Measurements from ENCODE around the gene MTA2. TPM values are rescaled to one million over a fixed set of nuclear protein-coding genes. Genes with fewer than 3 reads are reported as not detected.

The MTA2 gene
- total and polyA plus RNA-seq, 2 of the 8 experiments (the other 6 are each of a cell fraction or from before 2014, with no cell fraction given), result 25.7 to 114 TPM

DNA sequence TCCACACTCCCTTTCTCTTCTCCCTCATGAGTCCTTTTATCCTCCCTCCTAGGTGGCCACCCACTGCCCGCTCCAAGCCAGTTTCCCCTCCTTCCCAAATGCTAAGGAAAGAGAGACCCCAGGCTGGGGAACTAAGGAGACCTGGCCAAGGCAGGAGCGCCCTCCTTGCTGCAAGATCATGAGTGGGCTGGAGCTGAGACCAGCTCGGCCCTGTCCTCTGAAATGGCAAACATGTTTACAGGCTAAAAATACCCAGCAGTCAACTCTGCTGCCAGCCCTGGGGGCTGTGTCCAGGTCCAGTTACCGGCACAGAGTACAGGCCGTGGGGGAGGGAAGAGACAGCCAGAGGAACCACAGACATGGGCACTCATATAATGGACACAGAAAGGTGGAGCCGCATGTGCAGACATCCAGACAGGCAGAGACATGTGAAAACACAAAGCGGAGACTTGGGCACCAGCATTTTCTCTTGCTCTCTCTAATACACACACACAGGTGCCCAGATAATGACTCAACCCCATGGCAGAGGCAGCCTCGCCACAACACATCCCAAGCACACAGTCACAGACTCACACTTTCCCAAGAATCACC lies 53.9 kb downstream of the MTA2 start:
- no peak overlapping the region; the same call in 1 of the 2 replicates for H2BK12ac ChIP-seq (ENCODE audit: low read depth, low read length)
- H3K27me3 ChIP-seq (replicated peaks in 1 of 4; ENCODE audit: control insufficient read depth in 3 of 4, extremely low read depth in 1 of 4, insufficient read depth in 3 of 4, low read length in 3 of 4), result peaks cover 34 to 66% (median 61%) of the 10 kb centered on the region in 4 experiments
- H3K79me2 ChIP-seq (ENCODE audit: control insufficient read depth in 1 of 2, insufficient read depth in 2 of 2, low read length in 2 of 2), result no peaks in the 10 kb centered on the region
- H3K9ac ChIP-seq (replicated peaks in 1 of 4; ENCODE audit: extremely low read depth in 1 of 4, low read depth in 3 of 4, low read length in 3 of 4), result no peak overlapping the region
- ChIA-PET POLR2A (ENCODE audit: partially characterized antibody) (interaction anchor here (0.6 to 20.3 kb wide), 6 partner anchors 21 to 142 kb away, joined by 3 to 336 read pairs (median 3); partner anchors contain the start of gene EEF1G), CTCF (ENCODE audit: partially characterized antibody) (interaction anchor here (0.8 to 2.1 kb wide), 7 partner anchors 10 to 208 kb away, joined by 3 to 12 read pairs (median 5); no protein-coding TSS in a partner anchor)
- no peak for FAIRE-seq
- DNase-seq (ENCODE audit: low read depth in 1 of 2, low spot score in 2 of 2), result no peak
- peaks cover 8 to 13% of the 10 kb centered on the region in 2 experiments for H4K20me1 ChIP-seq (replicated peaks in 1 of 2; ENCODE audit: control insufficient read depth in 1 of 2, insufficient read depth in 2 of 2, low read length in 2 of 2)
- peak overlapping the region; percentile 13; the same call in 1 of the 2 replicates for H3K18ac ChIP-seq (ENCODE audit: extremely low read depth, low read length)
- no peak overlapping the region for H3K23ac ChIP-seq (ENCODE audit: insufficient read length)
- no peak overlapping the region for H2BK120ac ChIP-seq (replicated peaks; ENCODE audit: low read depth, low read length)
- H2BK20ac ChIP-seq (ENCODE audit: low read length), result no peak overlapping the region
- peaks cover 8 to 40% (median 25%) of the 10 kb centered on the region in 4 experiments for H3K4me1 ChIP-seq (replicated peaks in 1 of 4; ENCODE audit: control insufficient read depth in 3 of 4, insufficient read depth in 4 of 4, low read length in 3 of 4)
- H2BK15ac ChIP-seq (ENCODE audit: low read length), result 0 out of 2 replicates have a peak overlapping the region, but pooled peaks have one; percentile 12
- no peak overlapping the region for H2BK5ac ChIP-seq (ENCODE audit: low read depth, low read length)
- H3K56ac ChIP-seq (replicated peaks; ENCODE audit: insufficient read length, low read depth, low read length), result no peak overlapping the region
- 0 out of 2 replicates have a peak, but pooled peaks cover 3% of the 10 kb centered on the region for H3K79me1 ChIP-seq (ENCODE audit: low read depth, low read length)
- peaks cover 27% of the 10 kb centered on the region for H3K23me2 ChIP-seq (ENCODE audit: low read depth, low read length)
- peak overlapping the region; percentile 26; the same call in 1 of the 2 replicates for H2AK5ac ChIP-seq (ENCODE audit: low read depth, low read length)
- H3K4me3 ChIP-seq (ENCODE audit: extremely low read depth in 1 of 4, insufficient read depth in 2 of 4, low read depth in 3 of 4, low read length in 4 of 4), result peak overlapping the region; percentile 38 to 73 (median 47); a peak in 5 of 8 replicates
- no peak overlapping the region for H4K91ac ChIP-seq (replicated peaks; ENCODE audit: insufficient read length, low read length)
- no peak overlapping the region for H3K4ac ChIP-seq (replicated peaks; ENCODE audit: insufficient read length, low read depth, low read length)
- H2AFZ ChIP-seq (ENCODE audit: low read length), result no peak overlapping the region
- no peak overlapping the region for H4K8ac ChIP-seq (ENCODE audit: extremely low read depth, insufficient read depth, low read length)
- TF ChIP-seq KDM5A (IDR thresholded peaks at IDR 0.05; ENCODE audit: low read length), result no peak
- TF ChIP-seq HDAC2 (IDR thresholded peaks at IDR 0.05; ENCODE audit: borderline replicate concordance in 1 of 2, low read depth in 2 of 2, low read length in 2 of 2), result no peak
- peak; percentile 53; the same call in 1 of the 2 replicates for TF ChIP-seq SUZ12 (IDR thresholded peaks at IDR 0.05; ENCODE audit: low read length)
- TF ChIP-seq EP300 (IDR thresholded peaks at IDR 0.05; ENCODE audit: borderline replicate concordance in 1 of 2, low read depth in 2 of 2, low read length in 2 of 2), result no peak
- no peak for TF ChIP-seq BACH1 (IDR thresholded peaks at IDR 0.05; ENCODE audit: low read length)
- no peak for TF ChIP-seq CBX8 (IDR thresholded peaks at IDR 0.05; ENCODE audit: borderline replicate concordance, low read depth, low read length)
- no peak overlapping the region for H3K14ac ChIP-seq (ENCODE audit: insufficient read length)
- H3K9me3 ChIP-seq (ENCODE audit: insufficient read depth in 2 of 2, low read depth in 1 of 2, low read length in 1 of 2), result no peaks in the 10 kb centered on the region
- 63% methylated on average over 8 of the region's 8 CpGs; no CpG with 5 or more reads in 1 of the 2 experiments for WGBS, 2 experiments (ENCODE audit: extremely low coverage in 1 of 2, insufficient coverage in 1 of 2, insufficient read length in 1 of 2, insufficient replicate concordance in 2 of 2, low coverage in 1 of 2, low lambda C conversion rate in 2 of 2, missing lambda C conversion rate in 1 of 2)
- H3K4me2 ChIP-seq (ENCODE audit: insufficient read depth in 1 of 2, low read depth in 2 of 2, low read length in 2 of 2), result peak overlapping the region; percentile 87 to 97
- H3K27ac ChIP-seq (ENCODE audit: low read depth, low read length), result no peak overlapping the region
- H3K36me3 ChIP-seq (ENCODE audit: control insufficient read depth in 2 of 4, insufficient read depth in 4 of 4, low read length in 3 of 4), result no peaks in the 10 kb centered on the region
- H4K5ac ChIP-seq (ENCODE audit: insufficient read length, low read depth, low read length), result no peak overlapping the region

Data from H1 (cell line).